ENCODE measurements around the gene CRELD1. TPM values are rescaled to one million over a fixed set of nuclear protein-coding genes. Genes with fewer than 3 reads are reported as not detected.

Gene CRELD1
- total RNA-seq, 1 experiment from 2014 or later: 15.5 TPM

GRCh38 chr3:9914559-9915253 lies 18.9 kb upstream of the CRELD1 start:
- Histone ChIP-seq H3K23me2 (ENCODE audit: insufficient read length, low read depth, low read length, poor library complexity, severe bottlenecking) (peaks cover 15% of the 10 kb centered on the region), H4K91ac (ENCODE audit: insufficient read length, low read depth, low read length) (no peak overlapping the region), H2BK5ac (ENCODE audit: insufficient read length, low read length) (no peak overlapping the region), H2AFZ (ENCODE audit: low read length) (no peak overlapping the region), H3K4ac (ENCODE audit: low read depth, low read length) (no peak overlapping the region), H3K27ac (ENCODE audit: insufficient read length, low read depth, low read length) (no peak overlapping the region), H2AK5ac (ENCODE audit: insufficient read length, low read length) (no peak overlapping the region), H4K5ac (ENCODE audit: insufficient read length, low read depth, low read length) (no peak overlapping the region), H3K23ac (ENCODE audit: insufficient read length, low read depth, low read length) (no peak overlapping the region), H4K8ac (replicated peaks; ENCODE audit: insufficient read length, low read depth, low read length) (no peak overlapping the region), H2BK15ac (ENCODE audit: low read depth, low read length) (no peak overlapping the region), H3K56ac (ENCODE audit: insufficient read length, low read depth, low read length) (no peak overlapping the region), H2BK20ac (ENCODE audit: low read depth, low read length, poor library complexity, severe bottlenecking) (no peak overlapping the region), H3K79me1 (ENCODE audit: insufficient read depth, low read depth, low read length, poor library complexity, severe bottlenecking) (no peaks in the 10 kb centered on the region), H4K20me1 (ENCODE audit: control insufficient read depth, insufficient read depth, insufficient read length) (no peaks in the 10 kb centered on the region), H3K18ac (ENCODE audit: insufficient read length, low read depth, low read length) (no peak overlapping the region), H3K79me2 (ENCODE audit: insufficient read depth, low read length) (no peaks in the 10 kb centered on the region), H3K14ac (ENCODE audit: insufficient read depth, low read length) (no peak overlapping the region), H3K4me1 (ENCODE audit: insufficient read depth, low read length) (peaks cover 4% of the 10 kb centered on the region; the same call in 1 of the 2 replicates), H3K9ac (ENCODE audit: extremely low read depth, insufficient read length, low read length) (no peak overlapping the region), H3T11ph (ENCODE audit: low read length) (no peak overlapping the region), H2BK12ac (ENCODE audit: insufficient read length, low read depth, low read length) (no peak overlapping the region), H3K27me3 (ENCODE audit: insufficient read depth, low read length) (no peaks in the 10 kb centered on the region; the same call in 1 of the 2 replicates), H3K9me3 (ENCODE audit: control insufficient read depth, low read depth, low read length) (no peaks in the 10 kb centered on the region), H2BK120ac (ENCODE audit: low read depth, low read length, poor library complexity, severe bottlenecking) (no peak overlapping the region), H3K4me2 (ENCODE audit: insufficient read depth, insufficient read length, low read length) (peak overlapping the region; percentile 76)
- no peaks in the 10 kb centered on the region; a peak in 2 of 5 replicates for H3K9me3 Mint-ChIP-seq
- TF ChIP-seq, protein P1, sequence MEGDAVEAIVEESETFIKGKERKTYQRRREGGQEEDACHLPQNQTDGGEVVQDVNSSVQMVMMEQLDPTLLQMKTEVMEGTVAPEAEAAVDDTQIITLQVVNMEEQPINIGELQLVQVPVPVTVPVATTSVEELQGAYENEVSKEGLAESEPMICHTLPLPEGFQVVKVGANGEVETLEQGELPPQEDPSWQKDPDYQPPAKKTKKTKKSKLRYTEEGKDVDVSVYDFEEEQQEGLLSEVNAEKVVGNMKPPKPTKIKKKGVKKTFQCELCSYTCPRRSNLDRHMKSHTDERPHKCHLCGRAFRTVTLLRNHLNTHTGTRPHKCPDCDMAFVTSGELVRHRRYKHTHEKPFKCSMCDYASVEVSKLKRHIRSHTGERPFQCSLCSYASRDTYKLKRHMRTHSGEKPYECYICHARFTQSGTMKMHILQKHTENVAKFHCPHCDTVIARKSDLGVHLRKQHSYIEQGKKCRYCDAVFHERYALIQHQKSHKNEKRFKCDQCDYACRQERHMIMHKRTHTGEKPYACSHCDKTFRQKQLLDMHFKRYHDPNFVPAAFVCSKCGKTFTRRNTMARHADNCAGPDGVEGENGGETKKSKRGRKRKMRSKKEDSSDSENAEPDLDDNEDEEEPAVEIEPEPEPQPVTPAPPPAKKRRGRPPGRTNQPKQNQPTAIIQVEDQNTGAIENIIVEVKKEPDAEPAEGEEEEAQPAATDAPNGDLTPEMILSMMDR (conservative IDR thresholded peaks at IDR 0.05): no peak
- peaks cover 17% of the 10 kb centered on the region for H3K27me3 Mint-ChIP-seq (ENCODE audit: low read depth)
- H3K27ac Mint-ChIP-seq: no peak overlapping the region
- H3K4me1 Mint-ChIP-seq: peaks cover 15 to 27% of the 10 kb centered on the region in 2 experiments
- peaks cover 0 to 5% (median 0%) of the 10 kb centered on the region in 3 experiments; a peak in 1 of 7 replicates for H3K36me3 Mint-ChIP-seq (ENCODE audit: insufficient read depth in 1 of 3, low read depth in 3 of 3)
- no CpG with 5 or more reads among the region's 15 CpGs for WGBS (ENCODE audit: extremely low coverage, insufficient read length, low lambda C conversion rate)
- DNase-seq: peak; percentile 73
- peak overlapping the region; percentile 69 to 70 for H3K4me3 Mint-ChIP-seq
